Dendritic cell treated with granulocyte-macrophage colony-stimulating factor and Interleukin-4, amounts not matched to agents 40 ng/mL and 50 ng/mL, for 4 days (primary cell): ENCODE results near the gene DDX21.
"Not testable (repeated sequence)": the region's sequence is repeated elsewhere in the genome, so short reads cannot be mapped to it uniquely, and the experiment has no call there.

Experiments used
- H3K27ac Mint-ChIP-seq: one replicate; pipeline ENCODE4 v1.8.0; 2022; ENCODE audit warnings: mild to moderate bottlenecking, mixed read lengths
- H3K27me3 Mint-ChIP-seq: one replicate; pipeline ENCODE4 v1.8.0; 2022; ENCODE audit warnings: mild to moderate bottlenecking, mixed read lengths
- H3K36me3 Mint-ChIP-seq: one replicate; pipeline ENCODE4 v1.8.0; 2022; ENCODE audit warnings: low read depth, mixed read lengths
- H3K4me1 Mint-ChIP-seq: one replicate; pipeline ENCODE4 v1.8.0; 2022; ENCODE audit warnings: low read depth, mixed read lengths
- H3K4me3 Mint-ChIP-seq: one replicate; pipeline ENCODE4 v1.8.0; 2022; ENCODE audit warnings: mild to moderate bottlenecking, moderate library complexity, mixed read lengths
- H3K9me3 Mint-ChIP-seq: one replicate; pipeline ENCODE4 v1.8.0; 2022; ENCODE audit warnings: mixed read lengths
- intact Hi-C: fragments of 100-400 bp; cut with micrococcal nuclease; formaldehyde crosslinking; loops from one replicate; pipeline ENCODE4 v1.15.0; 2022

Gene DDX21

GRCh38 chr10:68957654-68958053, 1.7 kb downstream of the DDX21 start:
- Mint-ChIP-seq H3K9me3 (no peaks in the 10 kb centered on the region), H3K27ac (peak overlapping the region; percentile 93), H3K4me3 (peak overlapping the region; percentile 90), H3K36me3 (peaks cover 43% of the 10 kb centered on the region), H3K4me1 (peaks cover 23% of the 10 kb centered on the region), H3K27me3 (no peaks in the 10 kb centered on the region)
- intact Hi-C loops: loop anchor here (2.0 to 10.0 kb wide), 4 partner anchors 31 to 203 kb away; partner anchors contain the start of genes DDX50, KIFBP and VPS26A

GRCh38 chr10:68959695-68960527, 3.9 kb downstream of the DDX21 start:
- H3K4me1 Mint-ChIP-seq: peaks cover 23% of the 10 kb centered on the region
- H3K36me3 Mint-ChIP-seq: peaks cover 65% of the 10 kb centered on the region
- intact Hi-C loops: loop anchor here (5.0 to 10.0 kb wide), 2 partner anchors 58 to 205 kb away; partner anchors contain the start of gene DDX50
- H3K9me3 Mint-ChIP-seq: no peaks in the 10 kb centered on the region
- H3K4me3 Mint-ChIP-seq: no peak overlapping the region
- H3K27me3 Mint-ChIP-seq: no peaks in the 10 kb centered on the region
- H3K27ac Mint-ChIP-seq: peak overlapping the region; percentile 7

DNA sequence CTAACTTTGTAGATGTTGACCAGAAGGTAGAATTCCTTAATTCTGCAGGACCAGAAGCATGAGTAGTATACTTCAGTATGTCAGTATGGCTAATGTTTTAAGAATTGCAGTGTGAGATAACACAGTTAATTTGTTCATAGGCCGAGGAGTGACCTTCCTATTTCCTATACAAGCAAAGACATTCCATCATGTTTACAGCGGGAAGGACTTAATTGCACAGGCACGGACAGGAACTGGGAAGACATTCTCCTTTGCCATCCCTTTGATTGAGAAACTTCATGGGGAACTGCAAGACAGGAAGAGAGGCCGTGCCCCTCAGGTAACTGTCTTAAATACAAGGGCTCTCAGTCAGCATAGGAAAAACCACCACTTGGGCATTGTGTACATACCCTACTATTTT, 7.2 kb downstream of the DDX21 start:
- Mint-ChIP-seq H3K4me3 (no peak overlapping the region), H3K27me3 (no peaks in the 10 kb centered on the region), H3K27ac (no peak overlapping the region), H3K36me3 (peaks cover 87% of the 10 kb centered on the region), H3K9me3 (no peaks in the 10 kb centered on the region), H3K4me1 (peaks cover 19% of the 10 kb centered on the region)
- intact Hi-C loops: no loop called here

DNA sequence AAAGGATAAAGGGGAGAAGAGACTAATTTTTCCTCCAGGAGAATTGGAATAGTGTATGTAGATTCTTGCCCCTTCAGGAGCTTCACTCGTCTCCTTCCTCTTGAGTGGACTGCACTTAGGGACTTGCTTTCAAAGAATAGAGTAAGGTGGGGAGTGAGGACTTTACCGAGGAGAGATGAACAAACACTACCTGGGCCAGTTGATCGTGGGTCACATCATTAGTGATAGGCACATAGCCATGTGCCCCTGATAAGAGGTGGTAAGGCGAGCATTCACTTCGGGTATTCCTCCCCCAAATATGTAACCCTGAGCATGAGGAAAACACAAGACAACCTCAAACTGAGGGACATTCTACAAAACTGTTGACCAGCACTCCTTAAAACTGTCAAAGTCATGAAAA, 18.0 kb downstream of the DDX21 start:
- no peak overlapping the region for H3K4me3 Mint-ChIP-seq
- H3K27me3 Mint-ChIP-seq: no peaks in the 10 kb centered on the region
- intact Hi-C loops: no loop called here
- no peaks in the 10 kb centered on the region for H3K9me3 Mint-ChIP-seq
- peaks cover 100% of the 10 kb centered on the region for H3K36me3 Mint-ChIP-seq
- no peak overlapping the region for H3K27ac Mint-ChIP-seq
- H3K4me1 Mint-ChIP-seq: no peaks in the 10 kb centered on the region

GRCh38 chr10:68975936-68976473, 20.0 kb downstream of the DDX21 start:
- H3K9me3 Mint-ChIP-seq, H3K4me1 Mint-ChIP-seq, H3K27ac Mint-ChIP-seq, H3K4me3 Mint-ChIP-seq, H3K27me3 Mint-ChIP-seq, intact Hi-C loops: not testable (repeated sequence)
- peaks cover 100% of the 10 kb centered on the region for H3K36me3 Mint-ChIP-seq

- not testable (repeated sequence) for H3K4me3 Mint-ChIP-seq, H3K9me3 Mint-ChIP-seq, H3K4me1 Mint-ChIP-seq, H3K27me3 Mint-ChIP-seq, H3K27ac Mint-ChIP-seq
- peaks cover 98% of the 10 kb centered on the region for H3K36me3 Mint-ChIP-seq
- intact Hi-C loops: loop anchor here (5.0 kb wide), 1 partner anchor 423 kb away; no protein-coding TSS in a partner anchor
Observed at GRCh38 chr10:68979738-68980137, 23.8 kb downstream of the DDX21 start.

- H3K4me1 Mint-ChIP-seq: no peaks in the 10 kb centered on the region
- H3K9me3 Mint-ChIP-seq: no peaks in the 10 kb centered on the region
- no peak overlapping the region for H3K27ac Mint-ChIP-seq
- H3K4me3 Mint-ChIP-seq: no peak overlapping the region
- H3K36me3 Mint-ChIP-seq: peaks cover 94% of the 10 kb centered on the region
- H3K27me3 Mint-ChIP-seq: no peaks in the 10 kb centered on the region
- intact Hi-C loops: loop anchor here (5.0 kb wide), 1 partner anchor 421 kb away; no protein-coding TSS in a partner anchor
Observed at GRCh38 chr10:68981074-68981473, 25.1 kb downstream of the DDX21 start.

DNA sequence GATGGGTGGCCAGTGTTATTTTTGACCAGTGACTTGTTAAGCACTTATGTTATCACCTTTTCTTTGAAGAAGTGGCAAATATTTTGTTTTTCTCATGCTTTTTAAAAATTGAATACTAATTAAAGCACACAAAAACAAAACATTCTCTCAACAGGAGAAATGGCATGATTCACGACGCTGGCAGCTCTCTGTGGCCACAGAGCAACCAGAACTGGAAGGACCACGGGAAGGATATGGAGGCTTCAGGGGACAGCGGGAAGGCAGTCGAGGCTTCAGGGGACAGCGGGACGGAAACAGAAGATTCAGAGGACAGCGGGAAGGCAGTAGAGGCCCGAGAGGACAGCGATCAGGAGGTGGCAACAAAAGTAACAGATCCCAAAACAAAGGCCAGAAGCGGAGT, 26.4 kb downstream of the DDX21 start:
- Mint-ChIP-seq H3K36me3 (peaks cover 89% of the 10 kb centered on the region), H3K4me1 (no peaks in the 10 kb centered on the region), H3K4me3 (no peak overlapping the region), H3K27ac (no peak overlapping the region), H3K27me3 (no peaks in the 10 kb centered on the region), H3K9me3 (no peaks in the 10 kb centered on the region)
- intact Hi-C loops: loop anchor here (5.0 kb wide), 1 partner anchor 420 kb away; no protein-coding TSS in a partner anchor

GRCh38 chr10:68987611-68988010, 31.6 kb downstream of the DDX21 start:
- Mint-ChIP-seq H3K9me3 (no peaks in the 10 kb centered on the region), H3K4me3 (no peak overlapping the region), H3K36me3 (peaks cover 55% of the 10 kb centered on the region), H3K4me1 (peaks cover 33% of the 10 kb centered on the region), H3K27me3 (no peaks in the 10 kb centered on the region), H3K27ac (no peak overlapping the region)
- intact Hi-C loops: loop anchor here (2.0 to 5.0 kb wide), 3 partner anchors 31 to 195 kb away; partner anchors contain the start of genes DDX21, SUPV3L1 and VPS26A

DNA sequence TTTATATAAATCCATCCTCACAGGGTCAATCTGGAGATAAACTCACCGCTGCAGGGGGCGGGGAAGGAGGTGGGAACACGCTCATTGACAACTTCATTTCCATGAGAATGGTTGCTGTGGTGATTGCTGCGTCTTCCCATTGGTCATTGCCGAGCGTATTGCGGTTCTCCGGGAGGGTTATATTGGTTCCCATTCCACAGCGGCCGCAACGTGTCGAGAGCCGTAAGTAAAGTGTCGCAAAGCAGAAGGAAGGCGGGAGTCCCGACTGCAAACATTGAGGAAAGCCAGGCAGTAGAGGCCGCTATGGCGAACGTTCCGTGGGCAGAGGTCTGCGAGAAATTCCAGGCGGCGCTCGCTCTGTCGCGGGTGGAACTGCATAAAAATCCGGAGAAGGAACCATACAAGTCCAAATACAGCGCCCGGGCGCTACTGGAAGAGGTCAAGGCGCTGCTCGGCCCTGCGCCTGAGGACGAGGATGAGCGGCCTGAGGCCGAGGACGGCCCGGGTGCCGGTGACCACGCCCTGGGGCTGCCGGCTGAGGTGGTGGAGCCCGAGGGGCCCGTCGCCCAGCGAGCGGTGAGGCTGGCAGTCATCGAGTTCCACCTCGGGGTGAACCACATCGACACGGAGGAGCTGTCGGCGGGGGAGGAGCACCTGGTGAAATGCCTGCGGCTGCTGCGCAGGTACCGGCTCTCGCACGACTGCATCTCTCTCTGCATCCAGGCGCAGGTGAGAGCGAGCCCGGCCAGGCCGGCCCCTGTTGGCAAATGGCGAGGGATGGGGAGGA, 32.8 kb downstream of the DDX21 start, which contains the start of gene KIFBP:
Gene KIFBP, plus strand, starts transcription at position 274 of the 787 bp plus-strand sequence. Its CDS starts 30 bp downstream, at position 304.
- no peaks in the 10 kb centered on the region for H3K9me3 Mint-ChIP-seq
- peaks cover 50% of the 10 kb centered on the region for H3K36me3 Mint-ChIP-seq
- intact Hi-C loops: loop anchor here (2.0 to 5.0 kb wide), 3 partner anchors 32 to 194 kb away; partner anchors contain the start of genes DDX21, SUPV3L1 and VPS26A
- peaks cover 40% of the 10 kb centered on the region for H3K4me1 Mint-ChIP-seq
- H3K27me3 Mint-ChIP-seq: no peaks in the 10 kb centered on the region
- H3K27ac Mint-ChIP-seq: peak within 1 kb of the TSS; percentile 96
- peak within 1 kb of the TSS; percentile 99 for H3K4me3 Mint-ChIP-seq

DNA sequence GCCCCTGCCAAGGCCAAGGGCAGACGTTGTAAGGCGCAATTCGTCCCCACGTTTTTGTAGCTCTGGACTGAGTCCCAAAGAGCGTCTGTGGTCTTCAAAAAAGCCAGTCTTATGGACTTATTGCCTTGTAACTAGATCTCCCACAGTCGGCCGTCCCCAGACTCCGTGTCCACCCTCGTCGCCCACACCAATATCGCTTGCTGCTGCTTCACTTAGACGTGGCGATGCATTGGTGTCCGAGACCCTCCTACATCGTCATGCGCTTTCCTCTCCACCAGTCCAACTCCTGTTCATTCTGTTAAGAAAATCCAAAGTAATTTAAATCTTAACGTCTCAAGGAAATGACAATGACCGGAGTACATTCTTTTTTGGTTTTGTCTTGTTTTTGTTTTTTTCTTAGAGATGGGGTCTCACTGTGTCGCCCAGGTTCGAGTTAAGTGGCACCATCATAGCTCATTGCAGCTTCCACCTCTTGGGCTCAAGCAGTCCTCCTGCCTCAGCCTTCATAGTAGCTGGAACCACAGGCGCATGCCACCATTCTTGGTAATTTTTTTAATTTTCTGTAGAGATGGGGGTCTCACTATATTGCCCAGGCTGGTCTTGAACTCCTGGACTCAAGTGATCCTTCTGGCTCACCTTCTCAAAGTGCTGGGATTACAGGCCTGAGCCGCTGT, 33.5 kb downstream of the DDX21 start:
- Mint-ChIP-seq H3K27ac (peak overlapping the region; percentile 96), H3K36me3 (peaks cover 43% of the 10 kb centered on the region), H3K27me3 (no peaks in the 10 kb centered on the region), H3K4me1 (peaks cover 40% of the 10 kb centered on the region), H3K9me3 (no peaks in the 10 kb centered on the region), H3K4me3 (peak overlapping the region; percentile 99)
- intact Hi-C loops: loop anchor here (2.0 to 5.0 kb wide), 3 partner anchors 33 to 193 kb away; partner anchors contain the start of genes DDX21, SUPV3L1 and VPS26A

- Mint-ChIP-seq H3K4me3 (no peak overlapping the region), H3K27me3 (no peaks in the 10 kb centered on the region), H3K27ac (no peak overlapping the region), H3K36me3 (peaks cover 24% of the 10 kb centered on the region), H3K4me1 (peaks cover 50% of the 10 kb centered on the region), H3K9me3 (no peaks in the 10 kb centered on the region)
- intact Hi-C loops: no loop called here
Observed at GRCh38 chr10:68992636-68993440, 36.9 kb downstream of the DDX21 start.
